H7 (cell line): ENCODE results near the gene KIFC3. TPM values are rescaled to one million over a fixed set of nuclear protein-coding genes. Genes with fewer than 3 reads are reported as not detected.
A peak's percentile ranks its signal among the peaks of the same experiment; 100 is the strongest.

Experiments
- DNase-seq: peaks from one replicate; pipeline ENCODE4 v3.0.0; 2012
- H3K27me3 ChIP-seq: 2 replicates; pipeline ENCODE4 v1.6.0; 2011; ENCODE audit warnings: mild to moderate bottlenecking, low read length; ENCODE audit not compliant: control insufficient read depth, insufficient read depth
- H3K36me3 ChIP-seq: replicated peaks from 2 replicates; pipeline ENCODE4 v1.5.1; 2011; ENCODE audit warnings: low read length; ENCODE audit not compliant: control insufficient read depth, insufficient read depth
- H3K4me3 ChIP-seq: 2 replicates; pipeline ENCODE4 v1.5.1; 2011; ENCODE audit warnings: low read depth, mild to moderate bottlenecking, control low read depth, low read length, moderate library complexity; ENCODE audit not compliant: insufficient read depth
- total RNA-seq: library from RNA; depleted of rRNA; stranded (reverse); fragments of >200 nt; shearing (Covaris generic); gene quantifications from 2 replicates; pipeline ENCODE4 v1.2.3, GENCODE V29; 2014

KIFC3 gene
- total RNA-seq, 1 experiment from 2014 or later: 20.4 TPM

DNA sequence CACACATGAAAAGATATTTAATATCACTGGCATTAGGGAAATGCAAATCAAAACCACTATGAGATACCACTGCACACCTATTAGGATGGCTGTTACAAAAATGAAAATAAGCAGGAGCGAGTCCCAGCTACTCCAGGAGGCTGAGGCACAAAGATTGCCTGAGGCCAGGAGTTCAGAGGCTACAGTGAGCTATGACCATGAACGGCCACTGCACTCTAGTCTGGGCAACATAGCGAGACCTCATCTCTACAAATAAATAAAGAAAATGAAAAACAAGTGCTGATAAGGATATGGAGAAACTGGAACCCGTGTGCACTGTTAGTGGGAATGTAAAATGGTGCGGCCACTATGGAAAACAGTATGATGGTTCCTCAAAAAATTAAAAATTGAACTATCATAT is 23.6 kb downstream of the KIFC3 start:
- DNase-seq: no peak
- Histone ChIP-seq H3K4me3 (no peak overlapping the region), H3K27me3 (no peaks in the 10 kb centered on the region), H3K36me3 (no peaks in the 10 kb centered on the region)

DNA sequence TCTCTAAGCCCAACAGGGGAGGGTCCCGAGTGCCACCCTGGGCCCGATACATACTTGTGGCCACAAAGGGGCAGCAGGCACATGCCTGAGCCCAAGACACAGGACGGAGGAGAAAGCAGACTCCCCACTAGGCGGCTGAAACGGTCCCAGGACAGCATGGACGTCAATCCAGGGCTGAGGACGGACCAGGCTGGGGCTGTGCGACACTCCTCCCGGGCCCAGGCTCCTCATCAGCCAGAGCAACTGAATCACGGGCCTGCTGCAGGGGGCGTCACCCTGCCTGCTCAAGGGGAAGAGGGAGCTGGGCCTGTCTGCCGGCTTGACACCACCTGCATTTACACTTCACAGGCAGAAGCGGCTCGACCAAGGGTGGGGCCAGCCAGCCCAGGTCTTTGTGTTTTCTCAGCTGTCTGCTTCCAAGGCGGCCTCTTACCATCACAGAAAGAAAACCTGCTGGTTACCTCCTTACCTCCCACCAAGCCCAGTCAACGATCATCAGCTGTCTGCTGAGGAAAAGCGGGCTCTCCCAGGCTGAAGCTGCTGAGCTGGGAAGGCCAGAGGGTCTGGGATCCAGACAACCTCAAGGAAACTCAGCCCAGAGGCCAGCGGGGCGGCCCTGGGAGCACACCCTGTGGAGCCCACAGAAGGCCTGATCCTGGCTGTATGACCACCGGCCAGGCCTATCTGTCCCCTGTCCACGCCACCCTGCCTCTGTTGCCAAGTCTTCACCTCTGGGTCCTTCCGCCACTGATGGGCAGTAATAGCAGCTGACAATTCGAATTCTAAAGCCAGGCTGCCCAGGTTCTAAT is 26.4 kb downstream of the KIFC3 start:
- Histone ChIP-seq H3K36me3 (no peaks in the 10 kb centered on the region), H3K4me3 (no peak overlapping the region), H3K27me3 (no peaks in the 10 kb centered on the region)
- peak; percentile 95 for DNase-seq

DNA sequence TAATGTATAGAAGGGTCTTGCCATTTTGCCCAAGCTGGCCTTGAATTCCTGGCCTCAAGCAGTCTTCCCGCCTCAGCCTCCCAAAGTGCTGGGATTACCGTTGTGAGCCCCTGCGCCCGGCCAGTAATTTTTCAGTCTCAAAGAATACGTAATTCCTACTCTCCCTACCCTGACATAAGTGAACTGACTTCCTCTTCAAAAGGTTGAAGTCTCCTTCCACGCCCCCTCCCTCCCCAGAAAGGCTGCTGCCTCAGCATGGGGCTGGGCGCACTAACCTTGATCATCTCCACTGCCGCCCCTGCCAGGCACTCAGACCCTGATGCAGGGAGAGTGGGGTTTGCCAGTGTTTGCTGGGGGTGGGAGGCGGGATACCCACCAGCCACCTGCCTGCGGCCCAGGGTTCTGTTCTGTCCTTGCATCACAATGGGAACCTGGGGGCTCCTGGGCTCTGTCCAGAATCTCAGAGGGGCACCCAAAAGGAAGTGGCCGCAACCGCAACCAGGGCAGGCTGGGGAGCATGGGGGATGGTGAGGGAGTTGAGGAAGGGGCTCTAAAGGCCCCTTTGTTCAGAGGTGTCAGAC is 27.5 kb downstream of the KIFC3 start:
- no peak overlapping the region for H3K4me3 ChIP-seq
- H3K27me3 ChIP-seq: no peaks in the 10 kb centered on the region
- DNase-seq: no peak
- no peaks in the 10 kb centered on the region for H3K36me3 ChIP-seq

DNA sequence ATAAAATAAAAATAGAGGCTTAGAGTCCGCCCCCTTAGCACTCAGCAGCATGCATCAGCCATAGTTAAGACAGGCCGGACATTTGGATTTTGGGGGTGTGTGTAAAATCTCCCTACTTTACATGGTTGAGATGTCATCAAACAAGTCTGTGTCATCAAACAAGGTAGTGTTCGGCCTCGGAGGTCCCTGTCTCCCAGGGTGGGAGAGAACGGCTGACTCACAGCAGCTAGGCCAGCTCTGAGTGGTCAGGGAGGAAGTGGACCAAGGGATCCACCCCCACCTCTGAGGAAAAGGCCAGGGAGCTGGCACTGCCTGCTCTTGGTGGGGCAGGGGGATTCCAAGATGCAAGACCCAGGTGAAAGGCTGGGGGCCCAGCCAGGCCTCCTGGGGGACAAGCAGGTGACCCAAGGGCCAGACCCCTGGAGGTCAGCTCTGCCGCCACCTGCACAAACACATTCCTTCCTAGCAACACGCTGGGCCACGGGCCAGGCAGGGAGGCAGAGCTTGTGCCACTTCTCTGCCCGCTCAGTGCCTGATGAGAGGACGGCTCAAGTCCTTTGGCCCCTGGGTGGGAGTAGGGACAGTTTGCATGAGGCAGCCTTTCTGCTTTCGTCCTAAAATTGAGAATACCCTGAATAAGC is 28.5 kb downstream of the KIFC3 start:
- no peaks in the 10 kb centered on the region for H3K27me3 ChIP-seq
- DNase-seq: no peak
- H3K4me3 ChIP-seq: no peak overlapping the region
- no peaks in the 10 kb centered on the region; the same call in 1 of the 2 replicates for H3K36me3 ChIP-seq

DNA sequence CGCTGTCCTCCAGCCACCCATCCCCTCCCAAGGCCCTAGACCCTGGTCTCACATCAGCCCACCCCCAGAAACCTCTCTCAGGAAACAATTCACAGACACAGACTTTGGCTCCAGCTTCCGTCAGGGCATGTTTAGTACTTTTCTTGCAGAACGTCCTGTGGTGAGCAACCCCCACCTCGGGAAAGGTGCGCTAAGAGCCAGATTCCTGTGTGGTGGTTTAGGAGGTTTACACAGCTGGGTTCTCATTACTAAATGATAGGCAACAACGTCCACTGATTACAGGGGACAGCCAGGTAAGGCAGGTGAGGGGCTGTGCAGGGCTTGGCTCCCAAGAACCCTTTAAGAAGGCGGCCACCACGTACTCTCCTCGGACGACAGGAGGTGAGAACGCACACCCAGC is 29.3 kb downstream of the KIFC3 start:
- Histone ChIP-seq H3K27me3 (no peaks in the 10 kb centered on the region), H3K4me3 (no peak overlapping the region), H3K36me3 (no peaks in the 10 kb centered on the region; the same call in 1 of the 2 replicates)
- no peak for DNase-seq

DNA sequence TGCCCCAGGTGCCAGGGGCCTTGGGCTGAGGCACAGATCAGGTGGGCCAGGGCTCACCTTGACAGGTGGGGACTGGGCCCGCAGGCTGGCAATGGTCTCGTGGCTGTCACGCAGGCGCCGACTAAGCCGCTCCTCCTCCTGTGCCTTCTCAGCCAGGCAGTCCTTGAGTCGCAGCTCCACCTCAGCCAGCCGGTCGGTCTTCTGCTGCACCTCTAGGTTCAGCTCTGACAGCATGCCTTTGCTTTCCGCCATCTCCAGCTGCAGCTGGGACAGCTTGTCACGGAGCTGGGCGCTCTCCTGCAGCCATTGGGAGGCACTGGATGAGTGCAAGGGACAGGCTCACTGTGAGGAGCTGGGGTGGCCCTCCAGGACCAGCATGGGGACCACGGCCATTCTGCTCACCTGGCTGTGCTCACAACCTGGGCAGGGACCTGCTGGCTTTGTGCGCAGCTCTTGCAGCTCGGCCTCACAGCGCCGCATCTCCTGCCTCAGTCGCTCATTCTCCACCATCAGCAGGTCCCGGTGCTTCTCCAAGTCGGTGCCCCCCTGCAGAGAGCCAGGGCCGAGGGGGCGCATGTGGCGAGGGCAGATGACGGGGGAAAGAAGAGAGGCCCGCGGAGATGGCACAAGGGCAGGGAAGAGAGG is 31.0 kb downstream of the KIFC3 start:
- no peaks in the 10 kb centered on the region for H3K27me3 ChIP-seq
- no peak for DNase-seq
- no peak overlapping the region for H3K4me3 ChIP-seq
- no peaks in the 10 kb centered on the region; the same call in 1 of the 2 replicates for H3K36me3 ChIP-seq

- DNase-seq: no peak
- no peaks in the 10 kb centered on the region; the same call in 1 of the 2 replicates for H3K36me3 ChIP-seq
- H3K4me3 ChIP-seq: no peak overlapping the region
- H3K27me3 ChIP-seq: no peaks in the 10 kb centered on the region
Measured at GRCh38 chr16:57770361-57770760, 31.9 kb downstream of the KIFC3 start.

DNA sequence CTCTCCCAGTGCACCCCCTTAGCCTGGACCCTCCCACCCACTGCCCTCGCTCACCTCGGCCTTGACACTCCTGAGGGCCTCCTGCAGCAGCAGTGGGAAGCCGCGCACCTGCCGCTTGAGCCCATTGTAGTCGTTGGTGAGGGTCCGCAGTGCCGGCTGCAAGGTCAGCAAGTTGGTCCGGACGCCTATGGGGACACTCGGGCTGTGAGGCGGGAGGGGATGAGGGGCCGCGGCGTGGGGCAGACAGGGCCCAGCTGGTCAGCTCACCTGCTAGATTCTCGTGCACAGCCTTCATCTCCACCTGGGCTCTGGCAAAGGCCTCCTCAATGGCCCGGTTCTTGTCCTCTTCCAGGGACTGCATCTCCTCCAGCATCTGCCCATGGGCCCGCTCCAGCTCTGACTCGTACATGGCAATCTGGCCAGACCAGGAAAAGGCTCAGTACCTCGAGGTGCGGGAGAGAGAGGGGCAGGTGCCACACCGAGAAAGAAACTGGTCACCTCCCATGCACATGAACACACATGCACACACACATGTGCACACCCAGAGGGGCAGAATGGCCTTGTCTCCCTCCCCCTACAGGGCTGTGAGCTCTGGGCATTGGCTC is 32.6 kb downstream of the KIFC3 start:
- no peaks in the 10 kb centered on the region; the same call in 1 of the 2 replicates for H3K36me3 ChIP-seq
- DNase-seq: no peak
- no peak overlapping the region for H3K4me3 ChIP-seq
- H3K27me3 ChIP-seq: no peaks in the 10 kb centered on the region

GRCh38 chr16:57766714-57767348 is 35.5 kb downstream of the KIFC3 start:
- no peak for DNase-seq
- H3K36me3 ChIP-seq: no peaks in the 10 kb centered on the region; the same call in 1 of the 2 replicates
- no peaks in the 10 kb centered on the region for H3K27me3 ChIP-seq
- H3K4me3 ChIP-seq: no peak overlapping the region

DNA sequence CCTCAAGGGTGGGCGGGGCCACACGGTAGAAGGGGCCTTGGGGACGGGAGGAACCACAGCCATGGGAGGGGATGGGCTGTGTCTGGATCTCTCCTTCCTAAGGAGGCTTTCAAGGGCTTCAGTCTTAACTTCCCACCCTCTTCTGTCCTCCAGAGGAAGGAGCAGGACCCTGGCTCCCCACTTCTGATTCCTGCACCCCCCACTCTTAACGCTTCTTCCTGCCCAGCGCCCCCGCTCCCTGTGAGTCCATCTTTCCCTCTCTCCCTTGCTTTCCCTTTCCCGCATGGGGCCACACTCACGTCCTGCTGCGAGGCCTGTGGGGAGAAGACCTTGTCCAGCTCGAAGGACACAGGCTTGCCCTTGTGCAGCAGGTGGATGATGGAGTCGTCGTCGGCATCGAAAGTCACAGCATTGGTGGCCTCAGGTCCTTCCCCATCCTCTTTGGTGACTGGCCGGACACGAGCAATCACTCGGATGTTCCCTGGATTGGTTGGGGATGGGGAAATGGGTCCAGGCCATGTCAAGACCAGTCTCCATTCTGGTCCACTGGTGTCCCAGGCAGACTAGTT is 37.0 kb downstream of the KIFC3 start:
- Histone ChIP-seq H3K27me3 (no peaks in the 10 kb centered on the region), H3K4me3 (no peak overlapping the region), H3K36me3 (no peaks in the 10 kb centered on the region; the same call in 1 of the 2 replicates)
- DNase-seq: no peak

GRCh38 chr16:57764341-57765159 is 37.7 kb downstream of the KIFC3 start:
- Histone ChIP-seq H3K36me3 (no peaks in the 10 kb centered on the region; the same call in 1 of the 2 replicates), H3K27me3 (no peaks in the 10 kb centered on the region), H3K4me3 (no peak overlapping the region)
- peak; percentile 97 for DNase-seq

- no peak for DNase-seq
Measured at GRCh38 chr16:57764006-57764340, 38.3 kb downstream of the KIFC3 start.

More at GRCh38 chr16:57764006-57764340, 38.3 kb downstream of the KIFC3 start:
- no peak overlapping the region for H3K4me3 ChIP-seq
- no peaks in the 10 kb centered on the region for H3K27me3 ChIP-seq
- H3K36me3 ChIP-seq: no peaks in the 10 kb centered on the region; the same call in 1 of the 2 replicates
